Keratinocyte (primary cell): Measurements from ENCODE around the gene RAD21L1. TPM values are rescaled to one million over a fixed set of nuclear protein-coding genes. Genes with fewer than 3 reads are reported as not detected.

Source experiments
- DNase-seq: peaks from one replicate; pipeline ENCODE4 v3.0.0-alpha.2; 2011; ENCODE audit warnings: low read depth, missing footprints, low spot score
- FAIRE-seq: peaks from 2 replicates; lab custom pipeline; 2011; peaks lifted over from hg19 to GRCh38; lab: Jason Lieb, UNC
- H2AFZ ChIP-seq: 2 replicates; pipeline ENCODE4 v1.6.0; 2012; ENCODE audit warnings: low read length, control low read depth, inconsistent platforms; ENCODE audit not compliant: control insufficient read depth
- H3K27ac ChIP-seq: 2 replicates; pipeline ENCODE4 v1.5.1; 2011; ENCODE audit warnings: low read length; ENCODE audit not compliant: control insufficient read depth, insufficient read depth
- H3K27me3 ChIP-seq: 3 replicates; pipeline ENCODE4 v1.6.0; 2011; ENCODE audit warnings: low read length; ENCODE audit not compliant: control insufficient read depth, insufficient read depth; ENCODE audit errors: extremely low read depth
- H3K36me3 ChIP-seq, 2 experiments: 2 replicates in 1 of 2; 3 replicates in 1 of 2; pipeline ENCODE4 v1.5.1; 2011; ENCODE audit warnings: low read length in 2 of 2, mild to moderate bottlenecking in 1 of 2; ENCODE audit not compliant: control insufficient read depth in 2 of 2, insufficient read depth in 2 of 2; ENCODE audit errors: extremely low read depth in 1 of 2
- H3K4me1 ChIP-seq: 3 replicates; pipeline ENCODE4 v1.5.1; 2011; ENCODE audit warnings: low read length; ENCODE audit not compliant: control insufficient read depth, insufficient read depth; ENCODE audit errors: extremely low read depth
- H3K4me2 ChIP-seq: 3 replicates; pipeline ENCODE4 v1.6.0; 2011; ENCODE audit warnings: low read depth, low read length; ENCODE audit not compliant: control insufficient read depth, insufficient read depth; ENCODE audit errors: extremely low read depth
- H3K4me3 ChIP-seq, 3 experiments: fragments of 200-600 bp in 1 of 3; sonication (generic) in 1 of 3; 2 replicates in 2 of 3; 3 replicates in 1 of 3; pipeline ENCODE4 v1.5.1; 2011 to 2016; ENCODE audit warnings: low read length in 3 of 3, mild to moderate bottlenecking in 3 of 3, control low read depth in 2 of 3, inconsistent platforms in 1 of 3, low read depth in 1 of 3, mixed read lengths in 1 of 3, mixed run types in 1 of 3, moderate library complexity in 1 of 3; ENCODE audit not compliant: control insufficient read depth in 2 of 3, insufficient read depth in 2 of 3; ENCODE audit errors: extremely low read depth in 1 of 3
- H3K79me2 ChIP-seq: 2 replicates; pipeline ENCODE4 v1.6.0; 2012; ENCODE audit warnings: low read length; ENCODE audit not compliant: control insufficient read depth, insufficient read depth
- H3K9ac ChIP-seq: 3 replicates; pipeline ENCODE4 v1.6.0; 2011; ENCODE audit warnings: low read length; ENCODE audit not compliant: control insufficient read depth, insufficient read depth; ENCODE audit errors: extremely low read depth
- H3K9me1 ChIP-seq: 3 replicates; pipeline ENCODE4 v1.6.0; 2011; ENCODE audit warnings: low read length; ENCODE audit not compliant: control insufficient read depth, insufficient read depth; ENCODE audit errors: extremely low read depth
- H3K9me3 ChIP-seq: 2 replicates; pipeline ENCODE4 v1.5.1; 2012; ENCODE audit warnings: low read depth, low read length; ENCODE audit not compliant: control insufficient read depth
- H4K20me1 ChIP-seq: 3 replicates; pipeline ENCODE4 v1.6.0; 2011; ENCODE audit warnings: low read length; ENCODE audit not compliant: control insufficient read depth, insufficient read depth; ENCODE audit errors: extremely low read depth
- EZH2 ChIP-seq: IDR thresholded peaks from one replicate; pipeline ENCODE4 v1.6.1; 2012; ENCODE audit warnings: inconsistent platforms, mild to moderate bottlenecking, low read length, moderate library complexity
- dilution Hi-C: fragments of 300-500 bp; cut with MboI; formaldehyde crosslinking; loops from one replicate; pipeline ENCODE4 v1.7.0; 2020; ENCODE audit warnings: low sequenced_read_pairs; ENCODE audit not compliant: extremely low pct_ligation_motif_present
- polyA plus RNA-seq, 5 experiments: library from polyadenylated mRNA; depleted of rRNA in 3 of 5; stranded (reverse) in 3 of 5; stranded (forward) in 1 of 5; unstranded in 1 of 5; fragments of >200 nt; gene quantifications; 1 replicate in 1 of 5; 2 replicates in 3 of 5; 3 replicates in 1 of 5; pipeline versions ENCODE4 v1.2.1 to v1.2.3, GENCODE V29; 2011 to 2012; ENCODE audit warnings: missing spikeins in 2 of 5, low read depth in 1 of 5, low replicate concordance in 1 of 5
- TF ChIP-seq, protein P1 (sequence below), 3 experiments: IDR thresholded peaks in 1 of 3; conservative IDR thresholded peaks in 1 of 3; optimal IDR thresholded peaks in 1 of 3; 2 replicates in 2 of 3; 3 replicates in 1 of 3; pipeline versions ENCODE3 to v1.5.1; 2011; ENCODE audit warnings: low read length in 3 of 3, mild to moderate bottlenecking in 3 of 3, moderate library complexity in 2 of 3, control low read depth in 1 of 3, inconsistent platforms in 1 of 3; ENCODE audit not compliant: insufficient read depth in 2 of 3; ENCODE audit errors: extremely low read depth in 1 of 3

RAD21L1 gene
- polyA plus RNA-seq, 1 donor (not counting 4 experiments of a cell fraction or from before 2014, with no cell fraction given), result not detected

- DNase-seq (peak; percentile 28), FAIRE-seq (peak; percentile 41)
- Histone ChIP-seq H3K9me1 (no peaks in the 10 kb centered on the region), H3K9me3 (no peaks in the 10 kb centered on the region), H3K4me2 (peak within 1 kb of the TSS; percentile 83), H3K27me3 (no peaks in the 10 kb centered on the region), H3K79me2 (no peaks in the 10 kb centered on the region), H3K27ac (peak within 1 kb of the TSS; percentile 43), H3K4me3 (peak within 1 kb of the TSS; percentile 68 to 88 (median 73)), H3K36me3 (no peaks in the 10 kb centered on the region), H3K9ac (peak within 1 kb of the TSS; percentile 73), H4K20me1 (no peaks in the 10 kb centered on the region), H3K4me1 (peaks cover 13% of the 10 kb centered on the region), H2AFZ (peak within 1 kb of the TSS; percentile 99)
- TF ChIP-seq, protein P1, sequence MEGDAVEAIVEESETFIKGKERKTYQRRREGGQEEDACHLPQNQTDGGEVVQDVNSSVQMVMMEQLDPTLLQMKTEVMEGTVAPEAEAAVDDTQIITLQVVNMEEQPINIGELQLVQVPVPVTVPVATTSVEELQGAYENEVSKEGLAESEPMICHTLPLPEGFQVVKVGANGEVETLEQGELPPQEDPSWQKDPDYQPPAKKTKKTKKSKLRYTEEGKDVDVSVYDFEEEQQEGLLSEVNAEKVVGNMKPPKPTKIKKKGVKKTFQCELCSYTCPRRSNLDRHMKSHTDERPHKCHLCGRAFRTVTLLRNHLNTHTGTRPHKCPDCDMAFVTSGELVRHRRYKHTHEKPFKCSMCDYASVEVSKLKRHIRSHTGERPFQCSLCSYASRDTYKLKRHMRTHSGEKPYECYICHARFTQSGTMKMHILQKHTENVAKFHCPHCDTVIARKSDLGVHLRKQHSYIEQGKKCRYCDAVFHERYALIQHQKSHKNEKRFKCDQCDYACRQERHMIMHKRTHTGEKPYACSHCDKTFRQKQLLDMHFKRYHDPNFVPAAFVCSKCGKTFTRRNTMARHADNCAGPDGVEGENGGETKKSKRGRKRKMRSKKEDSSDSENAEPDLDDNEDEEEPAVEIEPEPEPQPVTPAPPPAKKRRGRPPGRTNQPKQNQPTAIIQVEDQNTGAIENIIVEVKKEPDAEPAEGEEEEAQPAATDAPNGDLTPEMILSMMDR (optimal IDR thresholded peaks at IDR 0.05 in 1 of 3, IDR thresholded peaks at IDR 0.05 in 1 of 3, conservative IDR thresholded peaks at IDR 0.05 in 1 of 3; ENCODE audit: extremely low read depth in 1 of 3, insufficient read depth in 2 of 3, low read length in 3 of 3), result no peak
- no peak for TF ChIP-seq EZH2
- dilution Hi-C loops, result no loop called here
Measured at GRCh38 chr20:1266167-1266973, 40.5 kb downstream of the RAD21L1 start, which contains the start of gene SNPH. TSS of gene SNPH (plus strand) at chr20:1266294. CDS start at chr20:1296240, 29,946 bp downstream.

DNA sequence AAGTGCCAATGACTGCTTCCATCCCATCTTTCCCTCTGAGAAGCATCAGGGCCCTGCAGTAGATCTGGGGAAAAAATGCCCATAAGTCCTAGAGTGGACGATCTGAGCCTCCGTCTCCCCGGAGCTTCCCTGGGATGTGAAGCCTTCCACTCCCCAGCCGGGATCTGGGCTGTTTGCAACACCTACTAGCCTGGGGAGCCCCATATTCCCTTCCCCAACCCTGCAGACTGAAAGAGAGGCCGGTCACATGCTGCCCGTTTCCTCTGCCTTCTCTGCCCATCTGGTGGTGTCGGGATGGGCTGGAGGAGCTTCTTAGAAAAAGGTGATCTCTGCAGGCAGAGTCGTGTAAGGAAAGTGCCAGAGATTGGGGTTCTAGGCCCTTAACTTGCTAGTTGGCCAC lies 41.3 kb downstream of the RAD21L1 start:
- TF ChIP-seq, protein P1 (optimal IDR thresholded peaks at IDR 0.05 in 1 of 3, IDR thresholded peaks at IDR 0.05 in 1 of 3, conservative IDR thresholded peaks at IDR 0.05 in 1 of 3; ENCODE audit: extremely low read depth in 1 of 3, insufficient read depth in 2 of 3, low read length in 3 of 3), result no peak
- no peak for TF ChIP-seq EZH2
- H3K4me3 ChIP-seq, result peak overlapping the region in 1 of 3 experiments; percentile 88
- no peaks in the 10 kb centered on the region for H4K20me1 ChIP-seq
- H3K4me2 ChIP-seq, result peak overlapping the region; percentile 67
- H3K27me3 ChIP-seq, result no peaks in the 10 kb centered on the region
- dilution Hi-C loops, result no loop called here
- DNase-seq (no peak), FAIRE-seq (no peak)
- H3K4me1 ChIP-seq, result peaks cover 13% of the 10 kb centered on the region
- H3K9me3 ChIP-seq, result no peaks in the 10 kb centered on the region
- H3K79me2 ChIP-seq, result no peaks in the 10 kb centered on the region
- H3K36me3 ChIP-seq, result no peaks in the 10 kb centered on the region
- H3K9ac ChIP-seq, result no peak overlapping the region
- no peak overlapping the region for H2AFZ ChIP-seq
- H3K27ac ChIP-seq, result no peak overlapping the region
- H3K9me1 ChIP-seq, result no peaks in the 10 kb centered on the region
